Measurements from ENCODE around the gene ANKRD42. TPM values are rescaled to one million over a fixed set of nuclear protein-coding genes. Genes with fewer than 3 reads are reported as not detected.
A peak's percentile ranks its signal among the peaks of the same experiment; 100 is the strongest.

Gene ANKRD42
- total and polyA plus RNA-seq, 2 of the 8 experiments (the other 6 are each of a cell fraction or from before 2014, with no cell fraction given) = 2.0 to 5.5 TPM

DNA sequence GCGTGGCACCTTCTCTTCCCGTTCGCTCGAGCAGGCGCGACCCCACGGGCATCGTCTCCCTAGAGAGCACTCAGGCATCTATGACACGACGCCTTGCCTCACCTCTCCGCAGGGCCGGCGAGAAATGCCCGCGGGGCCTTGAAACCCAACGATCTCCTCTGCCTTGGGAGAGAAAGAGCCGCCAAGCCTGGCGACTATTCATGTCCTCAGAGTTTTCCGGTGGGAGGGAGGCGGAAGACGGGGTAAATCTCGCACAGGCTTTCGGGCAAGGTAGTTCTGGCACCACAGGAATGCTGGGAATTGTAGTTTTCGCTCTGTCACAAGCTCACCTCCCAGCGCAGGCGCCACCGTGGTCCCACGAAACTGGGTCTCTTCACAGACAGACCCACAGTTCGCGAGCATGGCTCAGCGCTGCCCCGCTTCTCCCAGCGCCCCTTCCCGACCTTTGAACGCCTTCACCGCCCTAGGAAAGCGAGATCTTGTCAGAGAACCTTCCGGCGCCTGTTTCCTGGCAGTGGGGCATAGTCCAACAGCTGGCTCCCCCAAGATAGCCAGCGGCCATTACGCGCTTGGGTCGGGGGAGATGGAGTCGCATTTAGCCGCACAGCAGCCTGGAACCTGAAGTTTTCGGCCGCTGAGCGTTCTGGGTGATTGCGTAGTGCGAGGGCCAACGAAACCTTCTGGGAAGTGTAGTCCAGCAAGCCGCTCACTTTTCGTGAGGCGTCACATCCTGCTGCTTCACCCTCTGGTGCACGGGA is 92.4 kb downstream of the ANKRD42 start, which contains the start of gene CCDC90B (continued):
- no peak for TF ChIP-seq NANOG (IDR thresholded peaks at IDR 0.05; ENCODE audit: insufficient read depth, low read depth, low read length, poor library complexity, severe bottlenecking)
- no peak for TF ChIP-seq BCL11A (IDR thresholded peaks at IDR 0.05; ENCODE audit: low read depth in 2 of 2, low read length in 2 of 2)
- TF ChIP-seq, protein P1, sequence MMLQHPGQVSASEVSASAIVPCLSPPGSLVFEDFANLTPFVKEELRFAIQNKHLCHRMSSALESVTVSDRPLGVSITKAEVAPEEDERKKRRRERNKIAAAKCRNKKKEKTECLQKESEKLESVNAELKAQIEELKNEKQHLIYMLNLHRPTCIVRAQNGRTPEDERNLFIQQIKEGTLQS (IDR thresholded peaks at IDR 0.05; ENCODE audit: insufficient read depth, low read depth, low read length) = peak; percentile 52; the same call in 1 of the 2 replicates
- TF ChIP-seq EGR1 (IDR thresholded peaks at IDR 0.05; ENCODE audit: borderline replicate concordance, low read depth, low read length) = no peak; the same call in 1 of the 2 replicates
- peak; percentile 96 for TF ChIP-seq KDM4A (IDR thresholded peaks at IDR 0.05; ENCODE audit: low read depth, low read length, severe bottlenecking)
- TF ChIP-seq SP4 (IDR thresholded peaks at IDR 0.05; ENCODE audit: low read length) = peak; percentile 75; the same call in 1 of the 2 replicates
- peak; percentile 92 for TF ChIP-seq CREB1 (IDR thresholded peaks at IDR 0.05)
- TF ChIP-seq RAD21 (IDR thresholded peaks at IDR 0.05 in 1 of 2, conservative IDR thresholded peaks at IDR 0.05 in 1 of 2; ENCODE audit: low read depth in 2 of 2, low read length in 2 of 2) = peak; percentile 1 to 20; a peak in 1 of 4 replicates
- TF ChIP-seq, protein P2, sequence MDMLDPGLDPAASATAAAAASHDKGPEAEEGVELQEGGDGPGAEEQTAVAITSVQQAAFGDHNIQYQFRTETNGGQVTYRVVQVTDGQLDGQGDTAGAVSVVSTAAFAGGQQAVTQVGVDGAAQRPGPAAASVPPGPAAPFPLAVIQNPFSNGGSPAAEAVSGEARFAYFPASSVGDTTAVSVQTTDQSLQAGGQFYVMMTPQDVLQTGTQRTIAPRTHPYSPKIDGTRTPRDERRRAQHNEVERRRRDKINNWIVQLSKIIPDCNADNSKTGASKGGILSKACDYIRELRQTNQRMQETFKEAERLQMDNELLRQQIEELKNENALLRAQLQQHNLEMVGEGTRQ (IDR thresholded peaks at IDR 0.05; ENCODE audit: low read length) = 0 out of 2 replicates have a peak, but pooled peaks have one; percentile 10
- TF ChIP-seq, protein P3, sequence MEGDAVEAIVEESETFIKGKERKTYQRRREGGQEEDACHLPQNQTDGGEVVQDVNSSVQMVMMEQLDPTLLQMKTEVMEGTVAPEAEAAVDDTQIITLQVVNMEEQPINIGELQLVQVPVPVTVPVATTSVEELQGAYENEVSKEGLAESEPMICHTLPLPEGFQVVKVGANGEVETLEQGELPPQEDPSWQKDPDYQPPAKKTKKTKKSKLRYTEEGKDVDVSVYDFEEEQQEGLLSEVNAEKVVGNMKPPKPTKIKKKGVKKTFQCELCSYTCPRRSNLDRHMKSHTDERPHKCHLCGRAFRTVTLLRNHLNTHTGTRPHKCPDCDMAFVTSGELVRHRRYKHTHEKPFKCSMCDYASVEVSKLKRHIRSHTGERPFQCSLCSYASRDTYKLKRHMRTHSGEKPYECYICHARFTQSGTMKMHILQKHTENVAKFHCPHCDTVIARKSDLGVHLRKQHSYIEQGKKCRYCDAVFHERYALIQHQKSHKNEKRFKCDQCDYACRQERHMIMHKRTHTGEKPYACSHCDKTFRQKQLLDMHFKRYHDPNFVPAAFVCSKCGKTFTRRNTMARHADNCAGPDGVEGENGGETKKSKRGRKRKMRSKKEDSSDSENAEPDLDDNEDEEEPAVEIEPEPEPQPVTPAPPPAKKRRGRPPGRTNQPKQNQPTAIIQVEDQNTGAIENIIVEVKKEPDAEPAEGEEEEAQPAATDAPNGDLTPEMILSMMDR (IDR thresholded peaks at IDR 0.05; ENCODE audit: control extremely low read depth in 1 of 3, insufficient read depth in 1 of 3, low read depth in 1 of 3, low read length in 3 of 3) = peak; percentile 46 to 67 (median 52)
- TF ChIP-seq TCF12 (IDR thresholded peaks at IDR 0.05; ENCODE audit: low read depth, low read length) = peak; percentile 63; the same call in 1 of the 2 replicates
- TF ChIP-seq POLR2AphosphoS5 (IDR thresholded peaks at IDR 0.05; ENCODE audit: low read depth, low read length) = peak; percentile 97
- TF ChIP-seq HDAC6 (IDR thresholded peaks at IDR 0.05; ENCODE audit: low read depth, low read length) = no peak
- TF ChIP-seq KDM1A (IDR thresholded peaks at IDR 0.05; ENCODE audit: borderline replicate concordance, low read length) = no peak
- TF ChIP-seq GABPA (IDR thresholded peaks at IDR 0.05; ENCODE audit: borderline replicate concordance, insufficient read depth, low read length) = no peak
- peak; percentile 54 for TF ChIP-seq CHD2 (IDR thresholded peaks at IDR 0.05; ENCODE audit: low read length)
- no peak for TF ChIP-seq EZH2 (IDR thresholded peaks at IDR 0.05; ENCODE audit: low read depth, low read length, severe bottlenecking)
- TF ChIP-seq CBX5 (IDR thresholded peaks at IDR 0.05; ENCODE audit: low read depth, low read length) = no peak
- peak; percentile 91 for TF ChIP-seq CEBPB (IDR thresholded peaks at IDR 0.05; ENCODE audit: low read depth, low read length)

All from H1 (cell line).